ENCODE data around the gene ELK3. TPM values are rescaled to one million over a fixed set of nuclear protein-coding genes. Genes with fewer than 3 reads are reported as not detected.

ELK3 gene
- polyA plus RNA-seq, 3 donors, result 56.1 to 58.9 (median 56.3) TPM

DNA sequence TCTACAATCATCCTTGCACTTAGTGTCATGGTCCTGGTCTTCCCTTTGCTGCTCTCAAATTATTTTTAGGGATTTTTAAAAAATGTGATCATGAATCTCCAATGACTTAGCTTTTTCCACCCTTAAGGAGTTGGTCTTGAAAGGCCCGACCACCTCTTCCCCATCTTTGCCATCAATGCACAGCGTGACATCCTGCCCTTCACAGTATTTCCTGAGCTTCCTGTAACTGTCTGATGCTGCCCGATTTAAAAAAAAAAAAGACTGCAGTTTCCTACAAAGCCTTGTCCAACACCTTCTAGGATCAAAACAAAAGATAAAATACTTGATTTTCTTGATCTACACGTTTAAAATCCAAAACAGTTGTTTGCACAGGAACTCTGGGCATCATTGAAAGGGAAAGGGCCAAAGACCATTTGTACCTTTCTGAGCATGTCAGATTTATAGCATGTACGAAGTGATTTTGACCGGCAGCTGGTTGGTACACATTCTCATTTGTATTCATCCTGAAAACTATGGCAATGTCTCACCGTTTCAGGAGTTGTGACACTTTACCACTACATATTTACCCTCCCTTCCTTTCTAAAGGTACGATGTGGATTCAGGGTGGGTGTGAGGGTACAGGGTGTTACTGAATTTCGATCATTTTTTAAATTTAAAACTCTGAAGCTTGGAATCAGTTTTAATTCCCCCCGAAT, 7.4 kb upstream of the ELK3 start:
- DNase-seq (ENCODE audit: low read depth in 3 of 3, low spot score in 2 of 3), result no peak

- no peak for DNase-seq (ENCODE audit: low read depth in 3 of 3, low spot score in 2 of 3)
Observed at GRCh38 chr12:96187956-96188355, 6.2 kb upstream of the ELK3 start.

- no peak for DNase-seq (ENCODE audit: low read depth in 3 of 3, low spot score in 2 of 3)
Observed at GRCh38 chr12:96189781-96190180, 4.4 kb upstream of the ELK3 start.

DNA sequence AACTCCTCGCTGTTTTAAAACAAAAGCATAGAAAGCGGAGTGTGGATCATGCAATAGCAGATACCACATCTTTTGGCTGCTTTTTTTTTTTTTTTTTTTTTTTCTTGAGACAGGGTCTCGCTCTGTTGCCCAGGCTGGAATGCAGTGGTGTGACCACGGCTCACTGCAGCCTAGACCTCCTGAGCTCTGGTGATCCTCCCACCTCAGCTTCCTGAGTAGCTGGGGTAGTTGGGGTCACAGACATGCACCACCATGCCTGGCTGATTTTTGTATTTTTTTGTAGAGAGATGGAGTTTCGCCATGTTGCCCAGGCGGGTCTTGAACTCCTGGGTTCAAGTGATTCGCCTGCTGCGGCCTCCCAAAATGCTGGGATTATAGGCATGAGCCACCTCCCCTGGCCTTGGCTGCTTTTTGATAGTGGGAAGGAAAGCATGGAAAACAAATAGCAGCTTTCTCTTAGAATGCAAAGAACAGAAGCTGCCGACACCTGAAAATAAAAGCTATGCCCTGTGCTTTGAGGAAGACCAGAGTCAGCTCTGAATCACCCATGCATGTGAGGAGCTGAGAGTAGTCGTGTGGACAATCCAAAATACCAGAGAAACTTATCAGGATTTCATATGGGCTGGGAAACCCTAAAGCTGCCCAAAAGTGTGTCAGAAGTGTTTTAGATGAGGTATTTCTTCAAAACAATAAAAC, 3.6 kb upstream of the ELK3 start:
- no peak for DNase-seq (ENCODE audit: low read depth in 3 of 3, low spot score in 2 of 3)

- no peak for DNase-seq (ENCODE audit: low read depth in 3 of 3, low spot score in 2 of 3)
Observed at GRCh38 chr12:96192926-96193573, 1.1 kb upstream of the ELK3 start.

- no peak for DNase-seq (ENCODE audit: low read depth in 3 of 3, low spot score in 2 of 3)
Observed at GRCh38 chr12:96194576-96194889, 358 bp downstream of the ELK3 start.

- DNase-seq (ENCODE audit: low read depth in 3 of 3, low spot score in 2 of 3), result no peak
Observed at GRCh38 chr12:96194971-96195844, 1.0 kb downstream of the ELK3 start.

DNA sequence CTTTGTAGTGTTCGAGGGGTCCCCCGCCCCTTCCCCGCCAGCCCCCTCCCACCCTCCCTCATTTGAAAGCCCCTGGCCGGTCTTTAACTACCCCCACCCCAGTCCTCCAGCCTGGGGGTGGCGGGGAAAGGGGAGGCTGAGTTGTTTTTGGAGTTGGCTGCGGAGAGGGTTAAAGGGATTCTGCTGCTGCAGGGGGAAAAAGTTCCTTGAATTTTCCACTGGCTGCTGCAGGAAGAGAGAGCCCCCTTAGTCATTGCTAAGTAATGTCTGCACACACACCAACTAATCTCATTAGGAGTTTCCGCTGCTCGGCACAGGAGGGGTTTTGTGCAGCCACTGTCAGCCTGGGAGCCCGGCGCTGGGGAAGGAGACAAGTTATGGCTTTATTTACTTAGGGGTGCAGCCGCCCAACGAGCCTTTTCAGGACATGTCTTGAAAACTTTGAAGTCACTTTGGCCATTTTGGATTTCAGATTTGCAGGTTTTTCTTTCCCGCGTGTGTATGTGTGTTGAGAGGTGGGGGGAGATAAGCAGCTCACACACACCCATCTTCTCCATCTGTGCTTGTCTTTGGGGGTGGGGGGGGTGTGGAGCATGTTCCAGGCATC, 1.8 kb downstream of the ELK3 start:
- DNase-seq (ENCODE audit: low read depth in 3 of 3, low spot score in 2 of 3), result no peak

DNA sequence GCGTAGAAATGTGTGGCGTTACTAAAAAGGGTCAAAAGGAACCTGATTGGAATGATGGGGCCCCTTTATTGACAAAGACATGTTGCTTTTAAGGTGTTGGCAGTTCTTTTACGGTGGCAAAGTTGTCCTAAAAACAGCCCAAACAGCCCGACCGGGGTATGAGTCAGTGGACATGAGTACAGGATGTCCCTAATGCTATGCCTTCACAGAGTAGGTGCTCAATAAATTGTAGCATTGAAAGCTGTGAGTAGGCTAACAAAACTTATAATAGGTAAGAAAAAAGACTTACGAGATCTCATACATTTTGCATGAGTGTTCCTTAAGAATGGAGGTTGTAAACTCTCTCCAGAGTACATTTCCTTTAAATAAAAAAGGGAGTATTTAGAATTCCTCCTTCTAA, 2.6 kb downstream of the ELK3 start:
- no peak for DNase-seq (ENCODE audit: low read depth in 3 of 3, low spot score in 2 of 3)

- DNase-seq (ENCODE audit: low read depth in 3 of 3, low spot score in 2 of 3), result no peak
Observed at GRCh38 chr12:96197503-96198272, 3.5 kb downstream of the ELK3 start.

- DNase-seq (ENCODE audit: low read depth in 3 of 3, low spot score in 2 of 3), result no peak
Observed at GRCh38 chr12:96198965-96199364, 4.8 kb downstream of the ELK3 start.

- no peak for DNase-seq (ENCODE audit: low read depth in 3 of 3, low spot score in 2 of 3)
Observed at GRCh38 chr12:96199464-96199863, 5.3 kb downstream of the ELK3 start.

GRCh38 chr12:96201272-96202227, 7.4 kb downstream of the ELK3 start:
- DNase-seq (ENCODE audit: low read depth in 3 of 3, low spot score in 2 of 3), result no peak

DNA sequence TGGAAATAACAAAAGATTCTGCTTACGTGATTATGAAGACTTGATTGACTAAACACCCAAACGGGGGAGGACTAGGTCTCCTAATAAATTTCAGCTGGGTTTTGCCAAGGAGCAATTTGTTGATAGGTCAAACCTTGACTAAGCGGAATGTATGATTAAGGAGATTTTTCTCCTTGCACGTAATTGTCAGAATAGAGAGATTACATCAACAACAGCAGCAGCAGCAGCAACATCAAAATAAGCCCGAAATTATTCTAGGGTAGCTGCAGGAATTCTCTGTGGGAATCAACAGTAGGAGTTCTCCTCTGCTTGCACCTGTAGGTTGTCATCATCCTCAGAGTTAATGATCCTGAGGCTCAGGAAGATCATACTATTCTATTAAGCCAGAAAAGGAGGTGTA, 10.2 kb downstream of the ELK3 start:
- no peak for DNase-seq (ENCODE audit: low read depth in 3 of 3, low spot score in 2 of 3)

DNA sequence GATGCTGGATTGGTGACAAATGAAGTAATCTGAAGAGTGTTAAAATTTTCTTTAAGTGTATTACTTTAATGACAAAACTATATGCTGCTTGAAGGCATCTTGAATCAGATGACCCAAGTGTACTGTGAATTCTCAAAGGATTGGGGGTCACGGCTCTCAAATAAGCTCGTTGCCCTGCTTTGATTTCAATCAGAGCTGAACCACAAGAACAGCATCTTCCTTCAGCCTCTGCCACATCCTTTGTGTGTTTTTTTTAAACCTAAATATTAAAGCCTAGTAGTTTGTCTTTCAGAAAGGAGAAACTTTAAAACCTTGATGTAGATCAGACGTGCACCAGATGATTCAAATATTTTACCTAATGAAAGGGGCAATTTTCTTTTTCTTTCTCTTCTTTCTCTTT, 11.7 kb downstream of the ELK3 start:
- no peak for DNase-seq (ENCODE audit: low read depth in 3 of 3, low spot score in 2 of 3)

- DNase-seq (ENCODE audit: low read depth in 3 of 3, low spot score in 2 of 3), result no peak
Observed at GRCh38 chr12:96206936-96207662, 12.9 kb downstream of the ELK3 start.

- DNase-seq (ENCODE audit: low read depth in 3 of 3, low spot score in 2 of 3), result no peak
Observed at GRCh38 chr12:96208346-96208745, 14.2 kb downstream of the ELK3 start.
